GM23248 (cell line): Measurements from ENCODE around the gene TUBB2B.

Experiments
- EZH2 ChIP-seq: fragments of 200-600 bp; sonication (generic); IDR thresholded peaks from 2 replicates; pipeline ENCODE4 v1.6.1; 2018; ENCODE audit warnings: antibody characterized with exemption, mild to moderate bottlenecking; ENCODE audit not compliant: insufficient read depth, poor library complexity, severe bottlenecking
- EZH2phosphoT487 ChIP-seq: fragments of 200-600 bp; sonication (generic); IDR thresholded peaks from 2 replicates; pipeline ENCODE4 v1.6.1; 2018; ENCODE audit warnings: antibody characterized with exemption, moderate library complexity, mild to moderate bottlenecking, low read depth; ENCODE audit not compliant: insufficient read depth

DNA sequence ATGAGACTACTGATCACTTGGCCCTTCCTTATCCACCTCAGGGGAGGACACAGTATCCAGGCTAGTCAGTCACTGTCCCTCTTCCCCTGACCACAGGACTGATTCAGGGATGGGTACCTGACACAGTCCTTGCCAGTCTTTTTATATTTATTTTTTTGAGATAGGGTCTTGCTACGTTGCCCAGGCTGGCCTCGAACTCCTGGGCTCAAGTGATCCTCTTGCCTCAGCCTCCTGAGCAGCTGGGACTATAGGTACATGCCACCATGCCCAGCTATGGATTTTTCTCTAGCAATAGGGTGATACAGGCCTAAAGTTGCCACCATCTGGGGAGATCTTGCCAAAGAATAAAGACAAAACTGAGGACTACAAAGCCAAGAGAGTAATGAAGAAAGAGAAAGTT lies 10.2 kb downstream of the TUBB2B start:
- TF ChIP-seq EZH2 (no peak), EZH2phosphoT487 (no peak)
